HepG2 (cell line): ENCODE measurements around the gene AXDND1. TPM values are rescaled to one million over a fixed set of nuclear protein-coding genes. Genes with fewer than 3 reads are reported as not detected.

Experiments
- FOXA3 ChIP-seq: IDR thresholded peaks from 2 replicates; pipeline ENCODE4 v1.6.1; 2016; ENCODE audit warnings: missing genetic modification reagents, missing compliant biosample characterization
- FOXC1 ChIP-seq: sonication (generic); formaldehyde crosslinking; IDR thresholded peaks from 2 replicates; pipeline ENCODE4 v1.8.0; 2022; ENCODE audit warnings: mild to moderate bottlenecking, missing genetic modification reagents, borderline replicate concordance
- FOXO1 ChIP-seq: sonication (generic); formaldehyde crosslinking; IDR thresholded peaks from 2 replicates; pipeline ENCODE4 v1.4.0; 2020; ENCODE audit warnings: missing genetic modification reagents
- GATAD2A ChIP-seq: IDR thresholded peaks from 2 replicates; pipeline ENCODE4 v1.6.1; 2016
- HOXA5 ChIP-seq: sonication (generic); formaldehyde crosslinking; IDR thresholded peaks from 2 replicates; pipeline ENCODE4 v1.4.0; 2020; ENCODE audit warnings: missing genetic modification reagents
- IRX3 ChIP-seq: sonication (generic); formaldehyde crosslinking; IDR thresholded peaks from 2 replicates; pipeline ENCODE4 v1.8.1; 2023; ENCODE audit warnings: mild to moderate bottlenecking, low read depth, missing genetic modification reagents, borderline replicate concordance
- KDM5B ChIP-seq: sonication (generic); formaldehyde crosslinking; IDR thresholded peaks from 2 replicates; pipeline ENCODE4 v1.4.0; 2020; ENCODE audit warnings: missing genetic modification reagents, mild to moderate bottlenecking, borderline replicate concordance
- NCOA1 ChIP-seq: sonication (generic); formaldehyde crosslinking; IDR thresholded peaks from 2 replicates; pipeline ENCODE4 v1.9.0; 2021; ENCODE audit warnings: missing genetic modification reagents
- PAXIP1 ChIP-seq: sonication (generic); formaldehyde crosslinking; conservative IDR thresholded peaks from 2 replicates; pipeline ENCODE4 v1.4.0; 2020; ENCODE audit warnings: mild to moderate bottlenecking, missing genetic modification reagents, moderate library complexity
- SALL1 ChIP-seq: sonication (generic); formaldehyde crosslinking; IDR thresholded peaks from 2 replicates; pipeline ENCODE4 v1.8.0; 2022; ENCODE audit warnings: mild to moderate bottlenecking, missing genetic modification reagents
- SKI ChIP-seq: fragments of 450-650 bp; IDR thresholded peaks from one replicate; pipeline ENCODE4 v1.6.1; 2018; ENCODE audit warnings: mild to moderate bottlenecking; ENCODE audit not compliant: partially characterized antibody
- SOX5 ChIP-seq: IDR thresholded peaks from 2 replicates; pipeline ENCODE4 v1.6.1; 2016; ENCODE audit warnings: borderline replicate concordance
- SRY ChIP-seq: sonication (generic); formaldehyde crosslinking; IDR thresholded peaks from 2 replicates; pipeline ENCODE4 v1.8.0; 2022; ENCODE audit warnings: mild to moderate bottlenecking, missing genetic modification reagents
- TSC22D2 ChIP-seq: sonication (generic); formaldehyde crosslinking; IDR thresholded peaks from 2 replicates; pipeline ENCODE4 v1.5.1; 2020; ENCODE audit warnings: missing genetic modification reagents, mild to moderate bottlenecking, borderline replicate concordance
- XBP1 ChIP-seq: sonication (generic); formaldehyde crosslinking; IDR thresholded peaks from 2 replicates; pipeline ENCODE4 v1.5.0; 2020; ENCODE audit warnings: missing genetic modification reagents
- ZBTB34 ChIP-seq: sonication (generic); formaldehyde crosslinking; IDR thresholded peaks from 2 replicates; pipeline ENCODE4 v1.8.0; 2022; ENCODE audit warnings: mild to moderate bottlenecking, missing genetic modification reagents
- ZNF33A ChIP-seq: sonication (generic); formaldehyde crosslinking; IDR thresholded peaks from 2 replicates; pipeline ENCODE4 v1.5.1; 2020; ENCODE audit warnings: missing genetic modification reagents, mild to moderate bottlenecking, moderate library complexity, borderline replicate concordance
- ZNF558 ChIP-seq: sonication (generic); formaldehyde crosslinking; IDR thresholded peaks from 2 replicates; pipeline ENCODE4 v1.9.0; 2022; ENCODE audit warnings: mild to moderate bottlenecking, missing genetic modification reagents, borderline replicate concordance
- ZNF609 ChIP-seq: sonication (generic); formaldehyde crosslinking; IDR thresholded peaks from 2 replicates; pipeline ENCODE4 v1.4.0; 2020; ENCODE audit warnings: mild to moderate bottlenecking, missing genetic modification reagents, borderline replicate concordance
- polyA plus RNA-seq, 8 experiments: library from polyadenylated mRNA; depleted of rRNA in 3 of 8; stranded (reverse) in 7 of 8; unstranded in 1 of 8; fragments of >200 nt; fragmentation: Illumina TruSeq in 4 of 8; extraction: Trizol in 4 of 8; gene quantifications; 2 replicates each; pipeline versions ENCODE4 v1.2.1 to v1.2.3, GENCODE V29; 2011 to 2016; ENCODE audit warnings: low read depth in 4 of 8, missing spikeins in 1 of 8, mixed read lengths in 1 of 8; ENCODE audit not compliant: insufficient read depth in 1 of 8
- total RNA-seq, 5 experiments: library from RNA; depleted of rRNA; stranded (reverse); fragments of >200 nt; fragmentation: Illumina TruSeq; extraction: Trizol; gene quantifications; 2 replicates each; pipeline ENCODE4 v1.2.3, GENCODE V29; 2016; ENCODE audit warnings: low read depth in 1 of 5

The AXDND1 gene
- total and polyA plus RNA-seq, 2 of the 13 experiments (the other 11 are each of a cell fraction or from before 2014, with no cell fraction given) = 0.15 to 0.40 TPM

GRCh38 chr1:179342740-179343404 lies 22.9 kb upstream of the AXDND1 start (continued):
- TF ChIP-seq ZBTB34 (CRISPR knock-in tag) = peak; percentile 95
- TF ChIP-seq FOXO1 (CRISPR knock-in tag) = peak; percentile 80; the same call in 1 of the 2 replicates
- TF ChIP-seq SALL1 (CRISPR knock-in tag) = peak; percentile 29; the same call in 1 of the 2 replicates
- TF ChIP-seq TSC22D2 (CRISPR knock-in tag) = no peak
- 0 out of 2 replicates have a peak, but pooled peaks have one; percentile 17 for TF ChIP-seq SOX5 (CRISPR knock-in tag)
- peak; percentile 29; the same call in 1 of the 2 replicates for TF ChIP-seq FOXA3 (CRISPR knock-in tag)
- peak; percentile 55 for TF ChIP-seq PAXIP1 (CRISPR knock-in tag)
- TF ChIP-seq XBP1 = no peak
- TF ChIP-seq ZNF33A (CRISPR knock-in tag) = no peak
- no peak for TF ChIP-seq SRY
- no peak for TF ChIP-seq IRX3
- TF ChIP-seq ZNF609 (CRISPR knock-in tag) = peak; percentile 35; the same call in 1 of the 2 replicates
- no peak for TF ChIP-seq KDM5B (CRISPR knock-in tag)
- no peak for TF ChIP-seq FOXC1 (CRISPR knock-in tag)
- no peak for TF ChIP-seq ZNF558 (CRISPR knock-in tag)
- no peak for TF ChIP-seq SKI
- TF ChIP-seq GATAD2A (CRISPR knock-in tag) = 0 out of 2 replicates have a peak, but pooled peaks have one; percentile 16
- no peak for TF ChIP-seq HOXA5 (CRISPR knock-in tag)
- no peak for TF ChIP-seq NCOA1 (CRISPR knock-in tag)
